GM23248 (cell line): ENCODE measurements around the gene SEC61B.

Source experiments
- EZH2 ChIP-seq: fragments of 200-600 bp; sonication (generic); IDR thresholded peaks from 2 replicates; pipeline ENCODE4 v1.6.1; 2018; ENCODE audit warnings: antibody characterized with exemption, mild to moderate bottlenecking; ENCODE audit not compliant: insufficient read depth, poor library complexity, severe bottlenecking
- EZH2phosphoT487 ChIP-seq: fragments of 200-600 bp; sonication (generic); IDR thresholded peaks from 2 replicates; pipeline ENCODE4 v1.6.1; 2018; ENCODE audit warnings: antibody characterized with exemption, moderate library complexity, mild to moderate bottlenecking, low read depth; ENCODE audit not compliant: insufficient read depth

DNA sequence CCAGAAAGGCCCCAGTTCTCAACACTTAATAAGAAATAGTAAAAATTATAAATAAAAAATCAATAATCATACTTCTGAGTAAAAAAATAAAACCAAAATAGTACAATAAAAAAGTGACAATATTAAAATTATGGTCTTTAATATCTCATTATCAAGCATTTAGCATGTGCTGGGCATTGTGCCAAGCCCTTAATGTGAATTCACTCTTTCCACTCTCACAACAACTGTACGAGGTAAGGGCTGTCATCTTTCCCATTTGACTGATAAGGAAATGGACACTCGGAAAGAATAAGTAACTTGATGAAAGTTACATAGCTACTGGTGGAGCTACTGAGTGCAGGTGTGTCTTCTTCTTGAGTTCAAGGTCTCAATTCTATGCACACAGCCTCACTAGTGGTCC, 43.6 kb downstream of the SEC61B start:
- TF ChIP-seq EZH2 (no peak), EZH2phosphoT487 (no peak)
